GM18508 (cell line): ENCODE data around the gene TMEM200C.
"Not testable (repeated sequence)": the region's sequence is repeated elsewhere in the genome, so short reads cannot be mapped to it uniquely, and the experiment has no call there.

Experiments
- ATAC-seq: cut with Tn5 transposase; IDR thresholded peaks from one replicate; pipeline ENCODE4 v1.9.1; 2021; ENCODE audit warnings: moderate number of reproducible peaks; ENCODE audit not compliant: insufficient read depth, unreplicated experiment

Gene TMEM200C

GRCh38 chr18:5893956-5894610 is 1.2 kb downstream of the TMEM200C start:
- no peak for ATAC-seq

- ATAC-seq, result no peak
These were observed 2.4 kb downstream of the TMEM200C start for GRCh38 chr18:5892823-5893431.

- ATAC-seq, result no peak
These were observed 3.5 kb downstream of the TMEM200C start for GRCh38 chr18:5891854-5892215.

GRCh38 chr18:5891184-5891853 is 4.0 kb downstream of the TMEM200C start:
- no peak for ATAC-seq

- no peak for ATAC-seq
These were observed 4.8 kb downstream of the TMEM200C start for GRCh38 chr18:5890331-5891183.

- no peak for ATAC-seq
These were observed 10.0 kb downstream of the TMEM200C start for GRCh38 chr18:5885361-5885760.

GRCh38 chr18:5884375-5884774 is 10.9 kb downstream of the TMEM200C start:
- no peak for ATAC-seq

GRCh38 chr18:5879479-5879882 is 15.8 kb downstream of the TMEM200C start:
- no peak for ATAC-seq

GRCh38 chr18:5876891-5877290 is 18.4 kb downstream of the TMEM200C start:
- no peak for ATAC-seq

- ATAC-seq, result no peak
These were observed 21.0 kb downstream of the TMEM200C start for GRCh38 chr18:5874336-5874735.

- no peak for ATAC-seq
These were observed 22.4 kb downstream of the TMEM200C start for GRCh38 chr18:5872886-5873285.

- ATAC-seq, result no peak
These were observed 23.9 kb downstream of the TMEM200C start for GRCh38 chr18:5871426-5871825.

GRCh38 chr18:5868218-5868854 is 27.0 kb downstream of the TMEM200C start:
- no peak for ATAC-seq

GRCh38 chr18:5865521-5865920 is 29.8 kb downstream of the TMEM200C start:
- no peak for ATAC-seq

GRCh38 chr18:5862127-5862526 is 33.2 kb downstream of the TMEM200C start:
- ATAC-seq, result not testable (repeated sequence)

GRCh38 chr18:5857180-5857579 is 38.1 kb downstream of the TMEM200C start:
- no peak for ATAC-seq

GRCh38 chr18:5853253-5853652 is 42.1 kb downstream of the TMEM200C start:
- ATAC-seq, result no peak

- no peak for ATAC-seq
These were observed 43.3 kb downstream of the TMEM200C start for GRCh38 chr18:5851998-5852397.

- no peak for ATAC-seq
These were observed 52.7 kb downstream of the TMEM200C start for GRCh38 chr18:5842653-5843052.

- ATAC-seq, result no peak
These were observed 53.8 kb downstream of the TMEM200C start for GRCh38 chr18:5841518-5841917.
